ENCODE measurements around the gene OGFR.

OGFR gene

DNA sequence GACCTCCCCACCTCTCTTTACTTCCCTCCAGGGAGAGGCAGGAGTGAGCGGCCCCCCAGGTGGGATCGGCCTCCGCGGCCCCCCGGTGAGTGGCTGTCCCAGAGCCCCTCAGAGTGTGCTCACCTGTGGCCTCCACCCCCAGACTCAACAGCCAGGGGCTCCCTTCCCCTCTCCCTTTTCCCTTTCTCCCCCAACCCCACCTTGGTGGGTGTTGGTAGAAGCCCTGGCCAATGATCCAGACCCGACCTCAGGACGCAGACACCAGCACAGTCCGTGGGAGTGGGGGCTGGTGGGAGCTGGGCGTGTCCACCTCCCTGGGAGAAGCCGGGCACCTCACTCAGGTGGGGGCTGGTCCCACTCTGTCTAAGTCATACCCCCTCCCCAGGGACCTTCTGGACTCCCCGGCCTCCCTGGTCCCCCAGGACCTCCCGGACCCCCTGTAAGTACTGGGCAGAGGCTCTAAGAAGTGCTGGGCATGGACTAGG is 17.1 kb downstream of the OGFR start:
- FAIRE-seq (no peak), DNase-seq (ENCODE audit: insufficient read length, low spot score) (no peak)
- TF ChIP-seq PAX5 (IDR thresholded peaks at IDR 0.05; ENCODE audit: insufficient read depth, low read length, severe bottlenecking): no peak
- no peak for TF ChIP-seq POU2F2 (IDR thresholded peaks at IDR 0.05; ENCODE audit: low read depth, low read length)
- TF ChIP-seq POLR2A (IDR thresholded peaks at IDR 0.05; ENCODE audit: low read depth, low read length): no peak
- TF ChIP-seq SPI1 (IDR thresholded peaks at IDR 0.05; ENCODE audit: low read depth, low read length): no peak
- no peak for TF ChIP-seq POLR2AphosphoS5 (IDR thresholded peaks at IDR 0.05; ENCODE audit: low read depth, low read length)
- TF ChIP-seq TAF1 (IDR thresholded peaks at IDR 0.05; ENCODE audit: low read depth, low read length): no peak

- DNase-seq (ENCODE audit: insufficient read length, low spot score) (no peak), FAIRE-seq (no peak)
- TF ChIP-seq PAX5 (IDR thresholded peaks at IDR 0.05; ENCODE audit: insufficient read depth, low read length, severe bottlenecking) (no peak), SPI1 (IDR thresholded peaks at IDR 0.05; ENCODE audit: low read depth, low read length) (no peak), TAF1 (IDR thresholded peaks at IDR 0.05; ENCODE audit: low read depth, low read length) (no peak), POU2F2 (IDR thresholded peaks at IDR 0.05; ENCODE audit: low read depth, low read length) (no peak), POLR2A (IDR thresholded peaks at IDR 0.05; ENCODE audit: low read depth, low read length) (no peak), POLR2AphosphoS5 (IDR thresholded peaks at IDR 0.05; ENCODE audit: low read depth, low read length) (no peak)
These were observed 17.7 kb downstream of the OGFR start for GRCh38 chr20:62822239-62822787.

- no peak for TF ChIP-seq SPI1 (IDR thresholded peaks at IDR 0.05; ENCODE audit: low read depth, low read length)
- no peak for TF ChIP-seq POU2F2 (IDR thresholded peaks at IDR 0.05; ENCODE audit: low read depth, low read length)
- no peak for TF ChIP-seq TAF1 (IDR thresholded peaks at IDR 0.05; ENCODE audit: low read depth, low read length)
- TF ChIP-seq POLR2A (IDR thresholded peaks at IDR 0.05; ENCODE audit: low read depth, low read length): no peak
- TF ChIP-seq POLR2AphosphoS5 (IDR thresholded peaks at IDR 0.05; ENCODE audit: low read depth, low read length): no peak
- TF ChIP-seq PAX5 (IDR thresholded peaks at IDR 0.05; ENCODE audit: insufficient read depth, low read length, severe bottlenecking): no peak
- FAIRE-seq (peak; percentile 90), DNase-seq (ENCODE audit: insufficient read length, low spot score) (peak; percentile 93)
These were observed 18.4 kb downstream of the OGFR start for GRCh38 chr20:62822788-62823651.

DNA sequence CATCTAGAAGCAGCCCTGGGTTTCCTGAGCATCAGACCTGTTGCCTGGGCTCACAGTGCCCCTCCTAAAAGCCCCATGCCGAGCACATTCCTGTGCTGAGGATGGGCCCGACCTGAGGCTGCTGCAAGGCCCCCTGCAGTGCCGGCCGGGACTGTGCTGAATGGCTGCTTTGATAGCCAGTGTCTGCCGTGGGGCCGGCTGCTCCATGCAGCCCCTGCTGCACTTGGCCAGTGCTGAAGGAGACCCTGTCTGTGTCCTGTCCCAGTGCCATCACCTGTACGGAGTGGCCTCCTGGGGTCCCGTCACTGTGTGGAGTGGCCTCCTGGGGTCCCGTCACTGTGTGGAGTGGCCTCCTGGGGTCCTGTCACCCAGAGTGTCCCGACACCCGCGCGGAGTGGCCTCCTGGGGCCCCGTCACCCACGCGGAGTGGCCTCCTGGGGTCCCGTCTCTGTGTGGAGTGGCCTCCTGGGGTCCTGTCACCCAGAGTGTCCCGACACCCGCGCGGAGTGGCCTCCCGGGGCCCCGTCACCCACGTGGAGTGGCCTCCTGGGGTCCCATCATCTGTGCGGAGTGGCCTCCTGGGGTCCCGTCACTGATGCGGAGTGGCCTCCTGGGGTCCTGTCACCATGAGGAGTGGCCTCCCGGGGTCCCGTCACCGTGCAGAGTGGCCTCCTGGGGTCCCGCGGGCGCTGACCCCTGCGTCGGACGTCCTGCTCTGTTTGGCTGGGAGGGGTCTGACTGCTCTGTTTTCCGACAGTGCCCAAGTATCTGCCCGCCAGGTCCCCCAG is 19.2 kb downstream of the OGFR start:
- no peak for DNase-seq (ENCODE audit: insufficient read length, low spot score)
- FAIRE-seq: no peak
- no peak for TF ChIP-seq POU2F2 (IDR thresholded peaks at IDR 0.05; ENCODE audit: low read depth, low read length)
- no peak for TF ChIP-seq SPI1 (IDR thresholded peaks at IDR 0.05; ENCODE audit: low read depth, low read length)
- no peak for TF ChIP-seq POLR2A (IDR thresholded peaks at IDR 0.05; ENCODE audit: low read depth, low read length)
- TF ChIP-seq POLR2AphosphoS5 (IDR thresholded peaks at IDR 0.05; ENCODE audit: low read depth, low read length): no peak
- TF ChIP-seq TAF1 (IDR thresholded peaks at IDR 0.05; ENCODE audit: low read depth, low read length): no peak
- TF ChIP-seq PAX5 (IDR thresholded peaks at IDR 0.05; ENCODE audit: insufficient read depth, low read length, severe bottlenecking): no peak

DNA sequence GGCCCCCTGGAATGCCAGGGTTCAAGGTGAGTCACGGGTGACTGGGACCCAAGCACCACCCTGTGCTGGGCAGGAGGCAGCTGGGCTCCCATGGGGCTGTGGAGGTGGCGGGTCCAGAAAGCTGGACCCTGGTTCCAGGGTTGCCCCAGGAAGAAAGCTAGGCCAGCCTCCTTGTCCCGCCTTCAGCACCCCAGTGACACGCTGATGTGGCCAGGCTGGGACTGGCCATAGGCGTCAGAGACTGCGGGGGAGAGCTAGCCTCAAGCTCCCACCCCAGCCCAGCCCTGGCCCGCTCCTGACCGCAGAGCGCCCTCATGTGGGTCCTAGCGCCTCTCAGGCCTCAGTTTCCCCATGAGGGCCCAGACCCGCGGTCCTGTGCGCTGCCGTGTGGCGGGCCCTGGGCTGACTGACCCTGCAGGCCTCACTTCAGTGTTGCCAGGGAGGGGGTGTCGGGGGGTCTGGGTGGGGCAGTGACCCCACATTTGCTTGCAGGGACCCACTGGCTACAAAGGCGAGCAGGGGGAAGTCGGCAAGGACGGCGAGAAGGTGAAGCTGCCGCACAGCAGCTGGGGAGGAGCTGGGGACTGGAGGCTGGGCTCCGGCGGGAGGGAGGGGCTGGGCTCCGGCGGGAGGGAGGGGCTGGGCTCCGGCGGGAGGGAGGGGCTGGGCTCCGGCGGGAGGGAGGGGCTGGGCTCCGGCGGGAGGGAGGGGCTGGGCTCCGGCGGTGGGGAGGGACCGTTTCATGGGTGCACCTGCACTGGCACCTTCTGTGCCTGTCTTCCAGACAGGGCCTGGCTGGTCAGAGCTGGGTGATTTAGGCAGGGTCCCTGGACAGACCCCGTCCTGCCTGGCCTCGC is 20.1 kb downstream of the OGFR start:
- DNase-seq (ENCODE audit: insufficient read length, low spot score): peak; percentile 90
- no peak for TF ChIP-seq SPI1 (IDR thresholded peaks at IDR 0.05; ENCODE audit: low read depth, low read length)
- TF ChIP-seq PAX5 (IDR thresholded peaks at IDR 0.05; ENCODE audit: insufficient read depth, low read length, severe bottlenecking): no peak
- no peak for TF ChIP-seq POU2F2 (IDR thresholded peaks at IDR 0.05; ENCODE audit: low read depth, low read length)
- FAIRE-seq: no peak

- TF ChIP-seq TAF1 (IDR thresholded peaks at IDR 0.05; ENCODE audit: low read depth, low read length) (no peak), POU2F2 (IDR thresholded peaks at IDR 0.05; ENCODE audit: low read depth, low read length) (no peak), POLR2A (IDR thresholded peaks at IDR 0.05; ENCODE audit: low read depth, low read length) (no peak), POLR2AphosphoS5 (IDR thresholded peaks at IDR 0.05; ENCODE audit: low read depth, low read length) (no peak), SPI1 (IDR thresholded peaks at IDR 0.05; ENCODE audit: low read depth, low read length) (no peak), PAX5 (IDR thresholded peaks at IDR 0.05; ENCODE audit: insufficient read depth, low read length, severe bottlenecking) (no peak)
- no peak for DNase-seq (ENCODE audit: insufficient read length, low spot score)
- no peak for FAIRE-seq
These were observed 20.8 kb downstream of the OGFR start for GRCh38 chr20:62825333-62825985.

- FAIRE-seq (no peak), DNase-seq (ENCODE audit: insufficient read length, low spot score) (no peak)
- TF ChIP-seq POU2F2 (IDR thresholded peaks at IDR 0.05; ENCODE audit: low read depth, low read length) (no peak), TAF1 (IDR thresholded peaks at IDR 0.05; ENCODE audit: low read depth, low read length) (no peak), POLR2AphosphoS5 (IDR thresholded peaks at IDR 0.05; ENCODE audit: low read depth, low read length) (no peak), PAX5 (IDR thresholded peaks at IDR 0.05; ENCODE audit: insufficient read depth, low read length, severe bottlenecking) (no peak), SPI1 (IDR thresholded peaks at IDR 0.05; ENCODE audit: low read depth, low read length) (no peak), POLR2A (IDR thresholded peaks at IDR 0.05; ENCODE audit: low read depth, low read length) (no peak)
These were observed 21.5 kb downstream of the OGFR start for GRCh38 chr20:62825986-62826645.
